Loucy (cell line): ENCODE results near the gene CCDC57.

Experiments
- CTCF ChIP-seq: fragments of 200-600 bp; sonication (generic); conservative IDR thresholded peaks from 2 replicates; pipeline ENCODE4 v1.5.1; 2014; ENCODE audit warnings: mild to moderate bottlenecking, antibody characterized with exemption, low read length
- EZH2phosphoT487 ChIP-seq: fragments of 200-600 bp; IDR thresholded peaks from 2 replicates; pipeline ENCODE4 v1.6.1; 2018; ENCODE audit warnings: antibody characterized with exemption, mild to moderate bottlenecking, moderate library complexity, borderline replicate concordance

GRCh38 chr17:82127704-82128103, 84.9 kb downstream of the CCDC57 start:
- TF ChIP-seq CTCF: no peak
- no peak for TF ChIP-seq EZH2phosphoT487
